Body of pancreas (tissue), 4 donors: ENCODE measurements around the gene TBX20.
"Not testable (repeated sequence)": the region's sequence is repeated elsewhere in the genome, so short reads cannot be mapped to it uniquely, and the experiment has no call there.

Experiments
- CTCF ChIP-seq, 7 experiments: fragments of 450-650 bp in 4 of 7; fragments of 200-600 bp in 3 of 7; sonication (generic) in 3 of 7; IDR thresholded peaks; one replicate each; pipeline ENCODE4 v1.5.1; 2016 to 2019; ENCODE audit warnings: antibody characterized with exemption in 7 of 7
- POLR2A ChIP-seq, 3 donors: fragments of 450-650 bp; IDR thresholded peaks; one replicate each; pipeline ENCODE4 v1.6.1; 2016; ENCODE audit warnings: antibody characterized with exemption in 3 of 3, mild to moderate bottlenecking in 2 of 3

- not testable (repeated sequence) for TF ChIP-seq CTCF, POLR2A (IDR thresholded peaks at IDR 0.05)
These were observed 68.4 kb downstream of the TBX20 start for GRCh38 chr7:35185578-35185907.
